AG09309 (cell line): Measurements from ENCODE around the gene GKN2.
A peak's percentile ranks its signal among the peaks of the same experiment; 100 is the strongest.

Source experiments
- DNase-seq: peaks from one replicate; pipeline ENCODE4 v3.0.0-alpha.2; 2010; ENCODE audit warnings: low read depth
- H3K4me3 ChIP-seq: 2 replicates; pipeline ENCODE4 v1.5.1; 2011; ENCODE audit warnings: mild to moderate bottlenecking, low read depth, low read length, moderate library complexity; ENCODE audit not compliant: control insufficient read depth
- CTCF ChIP-seq: IDR thresholded peaks from 2 replicates; pipeline ENCODE4 v1.5.1; 2011; ENCODE audit warnings: mild to moderate bottlenecking, low read depth, low read length, inconsistent platforms; ENCODE audit not compliant: insufficient read depth, control insufficient read depth; ENCODE audit errors: missing control alignments

The GKN2 gene

DNA sequence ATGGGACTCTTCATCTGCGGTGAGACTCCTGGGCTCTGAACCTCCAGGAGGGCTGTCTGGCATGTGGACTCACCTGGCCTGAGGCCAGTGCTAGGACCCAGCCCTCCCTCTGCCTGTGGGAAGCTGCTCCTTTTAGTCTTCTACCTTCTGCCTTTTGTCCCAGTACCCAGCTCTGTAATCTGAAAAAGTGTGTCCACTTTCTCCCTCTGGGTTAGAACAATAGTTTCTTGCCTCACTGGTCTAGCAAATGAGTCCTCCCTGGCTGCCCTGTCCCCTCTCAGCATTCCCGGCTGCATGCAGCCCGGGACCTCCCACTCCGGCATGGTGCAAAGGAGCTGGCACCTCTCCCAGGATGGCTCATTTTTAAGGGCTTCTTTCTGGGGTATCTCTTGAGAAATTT, 25.9 kb downstream of the GKN2 start:
- DNase-seq: no peak
- no peak overlapping the region for H3K4me3 ChIP-seq
- no peak for TF ChIP-seq CTCF

GRCh38 chr2:68925295-68925896, 27.3 kb downstream of the GKN2 start:
- no peak for DNase-seq
- no peak overlapping the region for H3K4me3 ChIP-seq
- peak; percentile 91 for TF ChIP-seq CTCF

GRCh38 chr2:68921646-68922045, 31.0 kb downstream of the GKN2 start:
- DNase-seq: no peak

DNA sequence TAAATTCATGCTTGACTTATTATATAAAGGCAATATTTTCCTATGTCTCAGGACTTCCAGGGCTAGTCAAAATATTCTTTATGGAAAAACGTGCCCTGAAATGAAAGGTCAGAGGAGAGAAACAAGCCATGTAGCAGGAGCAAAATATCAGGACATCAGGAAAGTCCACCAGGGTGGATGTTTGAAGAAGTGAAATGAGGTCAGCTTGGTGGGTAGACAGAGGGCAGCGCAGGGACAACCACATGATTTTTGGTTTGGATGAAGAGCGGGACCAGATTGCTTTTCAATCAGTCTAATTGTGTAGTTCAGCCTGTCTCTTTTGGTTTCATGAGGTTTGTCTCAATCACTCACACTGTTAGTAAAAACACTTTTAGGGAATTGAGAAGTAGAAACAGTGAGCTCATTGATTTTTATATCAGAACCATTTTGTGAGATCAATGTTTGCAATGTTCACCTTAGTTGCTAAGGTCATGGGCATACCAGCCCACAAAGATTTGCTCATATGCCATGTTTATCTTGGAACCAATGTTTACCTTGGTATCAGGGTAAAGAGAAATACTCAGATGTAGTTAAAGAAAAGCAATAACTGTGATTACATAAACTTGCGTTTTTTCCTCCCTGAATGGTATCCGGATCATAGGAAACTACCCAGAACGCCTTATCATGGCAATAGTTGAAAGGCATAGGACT, 32.1 kb downstream of the GKN2 start:
- TF ChIP-seq CTCF: no peak

More at GRCh38 chr2:68921646-68922045, 31.0 kb downstream of the GKN2 start:
- no peak overlapping the region for H3K4me3 ChIP-seq
- TF ChIP-seq CTCF: no peak

DNA sequence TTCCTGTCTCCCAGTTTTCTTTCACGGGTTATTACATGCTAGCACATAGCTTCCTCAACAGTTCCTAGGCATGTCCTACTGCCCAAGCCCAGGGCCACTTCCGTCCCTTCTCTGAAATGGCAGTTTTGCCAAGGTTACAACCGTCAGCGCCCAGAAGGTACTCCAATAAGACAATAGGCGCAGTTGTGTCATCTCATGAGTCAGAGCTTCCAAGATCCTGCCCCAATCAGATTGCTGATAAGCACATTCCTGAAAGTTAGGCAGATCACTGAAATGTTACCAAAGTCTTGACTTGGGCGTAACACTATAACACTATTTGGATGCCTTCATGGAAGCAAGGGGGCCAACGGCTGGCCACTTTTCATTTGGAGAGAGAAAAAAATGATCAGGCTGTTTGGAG, 34.2 kb downstream of the GKN2 start:
- H3K4me3 ChIP-seq: no peak overlapping the region
- no peak for DNase-seq
- no peak for TF ChIP-seq CTCF

More for the DNA sequence above, 32.1 kb downstream of the GKN2 start:
- H3K4me3 ChIP-seq: no peak overlapping the region
- no peak for DNase-seq

DNA sequence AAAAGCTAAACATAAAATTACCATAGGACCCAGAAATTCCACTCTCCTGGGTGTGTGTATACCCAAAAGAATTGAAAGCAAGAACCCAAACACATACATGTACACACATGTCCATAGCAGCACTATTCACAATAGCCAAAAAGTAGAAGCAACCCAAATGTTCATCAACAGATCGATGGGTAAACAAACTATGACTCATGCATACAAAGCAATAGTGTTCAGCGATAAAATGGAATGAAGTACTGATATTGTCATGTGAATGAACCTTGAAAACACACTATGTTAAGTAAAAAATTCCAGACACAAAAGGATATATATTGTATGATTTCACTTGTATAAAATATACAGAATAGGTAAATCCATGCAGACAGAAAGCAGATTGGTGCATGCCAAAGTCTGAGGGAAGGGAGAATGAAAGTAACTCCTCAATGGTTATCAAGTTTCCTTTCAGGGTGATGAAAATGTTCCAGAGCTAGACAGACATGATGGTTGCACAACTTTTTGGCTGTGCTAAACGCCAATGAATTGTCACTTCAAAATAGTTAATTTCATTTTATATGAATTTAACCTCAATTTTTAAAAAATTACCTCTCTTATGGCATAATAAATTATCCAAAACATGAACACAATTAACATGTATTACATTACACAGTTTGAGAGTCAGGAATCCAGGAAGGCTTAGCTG, 35.5 kb downstream of the GKN2 start:
- DNase-seq: no peak
- TF ChIP-seq CTCF: no peak
- no peak overlapping the region for H3K4me3 ChIP-seq
